ENCODE data around the gene LTBP4. TPM values are rescaled to one million over a fixed set of nuclear protein-coding genes. Genes with fewer than 3 reads are reported as not detected.

LTBP4 gene
- total and polyA plus RNA-seq, 2 experiments from 2014 or later = 50.2 to 163 TPM

GRCh38 chr19:40630571-40631160 lies 29.5 kb downstream of the LTBP4 start:
- TF ChIP-seq, protein P1, sequence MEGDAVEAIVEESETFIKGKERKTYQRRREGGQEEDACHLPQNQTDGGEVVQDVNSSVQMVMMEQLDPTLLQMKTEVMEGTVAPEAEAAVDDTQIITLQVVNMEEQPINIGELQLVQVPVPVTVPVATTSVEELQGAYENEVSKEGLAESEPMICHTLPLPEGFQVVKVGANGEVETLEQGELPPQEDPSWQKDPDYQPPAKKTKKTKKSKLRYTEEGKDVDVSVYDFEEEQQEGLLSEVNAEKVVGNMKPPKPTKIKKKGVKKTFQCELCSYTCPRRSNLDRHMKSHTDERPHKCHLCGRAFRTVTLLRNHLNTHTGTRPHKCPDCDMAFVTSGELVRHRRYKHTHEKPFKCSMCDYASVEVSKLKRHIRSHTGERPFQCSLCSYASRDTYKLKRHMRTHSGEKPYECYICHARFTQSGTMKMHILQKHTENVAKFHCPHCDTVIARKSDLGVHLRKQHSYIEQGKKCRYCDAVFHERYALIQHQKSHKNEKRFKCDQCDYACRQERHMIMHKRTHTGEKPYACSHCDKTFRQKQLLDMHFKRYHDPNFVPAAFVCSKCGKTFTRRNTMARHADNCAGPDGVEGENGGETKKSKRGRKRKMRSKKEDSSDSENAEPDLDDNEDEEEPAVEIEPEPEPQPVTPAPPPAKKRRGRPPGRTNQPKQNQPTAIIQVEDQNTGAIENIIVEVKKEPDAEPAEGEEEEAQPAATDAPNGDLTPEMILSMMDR (IDR thresholded peaks at IDR 0.05; ENCODE audit: poor library complexity) = no peak
- no peak for TF ChIP-seq EZH2phosphoT487 (IDR thresholded peaks at IDR 0.05; ENCODE audit: low read depth, severe bottlenecking, unreplicated experiment)
- TF ChIP-seq EZH2 (IDR thresholded peaks at IDR 0.05; ENCODE audit: borderline replicate concordance) = no peak
- Histone ChIP-seq H3K27ac (no peak overlapping the region), H3K4me3 (no peak overlapping the region), H2AFZ (no peak overlapping the region), H3K4me2 (no peak overlapping the region), H3K27me3 (no peaks in the 10 kb centered on the region), H3K36me3 (replicated peaks; ENCODE audit: insufficient read depth, low read depth) (no peaks in the 10 kb centered on the region), H4K20me1 (ENCODE audit: insufficient read depth, poor library complexity, severe bottlenecking) (no peaks in the 10 kb centered on the region), H3K9me3 (ENCODE audit: low read depth) (no peaks in the 10 kb centered on the region), H3K9me2 (replicated peaks; ENCODE audit: insufficient read depth) (no peaks in the 10 kb centered on the region), H3K79me2 (no peaks in the 10 kb centered on the region), H3K4me1 (ENCODE audit: insufficient read depth) (peaks cover 3% of the 10 kb centered on the region)
- no peak for DNase-seq (ENCODE audit: low spot score)
- 84% methylated on average over 16 of the region's 16 CpGs for WGBS (ENCODE audit: low lambda C conversion rate, missing lambda C conversion rate)

DNA sequence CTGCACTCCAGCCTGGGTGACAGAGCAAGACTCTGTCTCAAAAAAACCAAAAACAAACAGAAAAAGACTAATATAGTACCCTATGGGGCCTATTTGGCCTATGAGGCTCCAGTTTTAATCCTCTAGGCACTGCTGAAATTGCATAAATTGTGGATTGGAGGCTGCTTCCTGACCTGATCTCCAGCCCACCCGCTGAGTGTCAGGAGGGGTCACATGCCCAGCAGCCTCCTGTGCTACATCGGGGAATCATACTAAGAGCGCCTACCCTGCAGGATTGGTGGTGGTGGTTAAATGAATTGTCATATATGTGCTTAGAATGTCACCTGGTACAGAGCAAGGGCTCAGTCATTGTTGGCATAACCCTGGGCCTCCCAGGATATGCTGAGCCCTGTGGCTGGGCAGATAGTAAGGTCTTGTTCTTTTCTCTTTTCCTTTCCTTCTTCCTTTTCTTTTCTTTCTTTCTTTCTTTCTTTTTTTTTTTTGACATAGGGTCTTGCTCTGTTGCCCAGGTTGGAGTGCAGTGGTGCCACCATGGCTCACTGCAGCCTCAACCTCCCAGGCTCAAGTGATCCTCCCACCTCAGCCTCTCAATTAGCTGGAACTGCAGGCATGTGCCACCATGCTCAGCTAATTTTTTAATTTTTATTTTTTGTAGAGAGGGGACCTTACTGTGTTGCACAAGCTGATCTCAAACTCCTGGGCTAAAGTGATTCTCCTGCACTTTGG lies 31.3 kb downstream of the LTBP4 start:
- TF ChIP-seq EZH2 (IDR thresholded peaks at IDR 0.05; ENCODE audit: borderline replicate concordance) = no peak
- no peak for TF ChIP-seq EZH2phosphoT487 (IDR thresholded peaks at IDR 0.05; ENCODE audit: low read depth, severe bottlenecking, unreplicated experiment)
- TF ChIP-seq, protein P1 (IDR thresholded peaks at IDR 0.05; ENCODE audit: poor library complexity) = no peak
- Histone ChIP-seq H3K27ac (no peak overlapping the region), H2AFZ (no peak overlapping the region), H3K79me2 (no peaks in the 10 kb centered on the region), H3K36me3 (replicated peaks; ENCODE audit: insufficient read depth, low read depth) (no peaks in the 10 kb centered on the region), H3K4me1 (ENCODE audit: insufficient read depth) (peaks cover 3% of the 10 kb centered on the region), H3K4me2 (no peak overlapping the region), H4K20me1 (ENCODE audit: insufficient read depth, poor library complexity, severe bottlenecking) (no peaks in the 10 kb centered on the region), H3K4me3 (no peak overlapping the region), H3K9me2 (replicated peaks; ENCODE audit: insufficient read depth) (no peaks in the 10 kb centered on the region), H3K9me3 (ENCODE audit: low read depth) (no peaks in the 10 kb centered on the region), H3K27me3 (no peaks in the 10 kb centered on the region)
- DNase-seq (ENCODE audit: low spot score) = no peak
- 55% methylated on average over 3 of the region's 3 CpGs for WGBS (ENCODE audit: low lambda C conversion rate, missing lambda C conversion rate)

GRCh38 chr19:40633207-40633606 lies 32.0 kb downstream of the LTBP4 start:
- H3K9me2 ChIP-seq (replicated peaks; ENCODE audit: insufficient read depth) = no peaks in the 10 kb centered on the region
- no peaks in the 10 kb centered on the region for H3K27me3 ChIP-seq
- H3K9me3 ChIP-seq (ENCODE audit: low read depth) = no peaks in the 10 kb centered on the region
- no peak overlapping the region for H2AFZ ChIP-seq
- peaks cover 3% of the 10 kb centered on the region for H3K4me1 ChIP-seq (ENCODE audit: insufficient read depth)
- no peak overlapping the region for H3K27ac ChIP-seq
- no peaks in the 10 kb centered on the region for H3K79me2 ChIP-seq
- H3K36me3 ChIP-seq (replicated peaks; ENCODE audit: insufficient read depth, low read depth) = no peaks in the 10 kb centered on the region
- H3K4me3 ChIP-seq = no peak overlapping the region
- no peaks in the 10 kb centered on the region for H4K20me1 ChIP-seq (ENCODE audit: insufficient read depth, poor library complexity, severe bottlenecking)
- H3K4me2 ChIP-seq = no peak overlapping the region
- no peak for TF ChIP-seq EZH2phosphoT487 (IDR thresholded peaks at IDR 0.05; ENCODE audit: low read depth, severe bottlenecking, unreplicated experiment)
- TF ChIP-seq, protein P1 (IDR thresholded peaks at IDR 0.05; ENCODE audit: poor library complexity) = no peak
- TF ChIP-seq EZH2 (IDR thresholded peaks at IDR 0.05; ENCODE audit: borderline replicate concordance) = no peak
- DNase-seq (ENCODE audit: low spot score) = no peak
- whole genome bisulfite sequencing (ENCODE audit: low lambda C conversion rate, missing lambda C conversion rate) = 72% methylated on average over 5 of the region's 5 CpGs

All from hepatocyte (in vitro differentiated cells).